MM.1S (cell line): ENCODE results near the gene FEZ2.

Source experiments
- EZH2 ChIP-seq: fragments of 300-600 bp; sonication (generic); optimal IDR thresholded peaks from 2 replicates; pipeline ENCODE3; 2017; ENCODE audit warnings: low read depth, mild to moderate bottlenecking, antibody characterized with exemption, low read length, mixed read lengths
- EZH2phosphoT487 ChIP-seq: fragments of 300-600 bp; sonication (generic); IDR thresholded peaks from 2 replicates; pipeline ENCODE4 v1.6.1; 2018; ENCODE audit warnings: antibody characterized with exemption, low read length
- TF ChIP-seq, protein P1 (sequence below): fragments of 300-600 bp; sonication (generic); IDR thresholded peaks from 2 replicates; pipeline ENCODE4 v1.5.1; 2016; ENCODE audit warnings: antibody characterized with exemption, low read length, mixed read lengths

DNA sequence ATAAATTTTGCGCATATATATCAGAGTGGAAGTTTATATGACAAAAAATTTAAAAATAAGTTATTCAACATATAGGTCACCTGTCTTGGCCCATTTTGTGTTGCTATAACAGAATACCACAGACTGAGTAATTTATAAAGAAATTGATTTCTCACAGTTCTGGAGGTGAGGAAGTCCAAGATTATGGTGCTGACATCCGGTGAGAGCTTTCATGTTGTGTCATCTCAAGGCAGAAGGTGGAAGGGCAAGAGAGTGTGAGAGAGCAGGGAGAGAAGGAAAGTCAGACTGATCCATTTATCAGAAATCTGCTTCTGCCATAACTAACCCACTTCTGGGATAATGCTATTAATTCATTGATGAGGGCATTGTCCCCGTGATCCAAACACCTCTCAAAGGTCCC is 9.0 kb upstream of the FEZ2 start:
- TF ChIP-seq, protein P1, sequence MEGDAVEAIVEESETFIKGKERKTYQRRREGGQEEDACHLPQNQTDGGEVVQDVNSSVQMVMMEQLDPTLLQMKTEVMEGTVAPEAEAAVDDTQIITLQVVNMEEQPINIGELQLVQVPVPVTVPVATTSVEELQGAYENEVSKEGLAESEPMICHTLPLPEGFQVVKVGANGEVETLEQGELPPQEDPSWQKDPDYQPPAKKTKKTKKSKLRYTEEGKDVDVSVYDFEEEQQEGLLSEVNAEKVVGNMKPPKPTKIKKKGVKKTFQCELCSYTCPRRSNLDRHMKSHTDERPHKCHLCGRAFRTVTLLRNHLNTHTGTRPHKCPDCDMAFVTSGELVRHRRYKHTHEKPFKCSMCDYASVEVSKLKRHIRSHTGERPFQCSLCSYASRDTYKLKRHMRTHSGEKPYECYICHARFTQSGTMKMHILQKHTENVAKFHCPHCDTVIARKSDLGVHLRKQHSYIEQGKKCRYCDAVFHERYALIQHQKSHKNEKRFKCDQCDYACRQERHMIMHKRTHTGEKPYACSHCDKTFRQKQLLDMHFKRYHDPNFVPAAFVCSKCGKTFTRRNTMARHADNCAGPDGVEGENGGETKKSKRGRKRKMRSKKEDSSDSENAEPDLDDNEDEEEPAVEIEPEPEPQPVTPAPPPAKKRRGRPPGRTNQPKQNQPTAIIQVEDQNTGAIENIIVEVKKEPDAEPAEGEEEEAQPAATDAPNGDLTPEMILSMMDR, result no peak
- no peak for TF ChIP-seq EZH2phosphoT487
- TF ChIP-seq EZH2, result no peak
